Measurements from ENCODE around the gene RHBG. TPM values are rescaled to one million over a fixed set of nuclear protein-coding genes. Genes with fewer than 3 reads are reported as not detected.

The RHBG gene
- total and polyA plus RNA-seq, 2 experiments from 2014 or later = 1.2 to 1.6 TPM

DNA sequence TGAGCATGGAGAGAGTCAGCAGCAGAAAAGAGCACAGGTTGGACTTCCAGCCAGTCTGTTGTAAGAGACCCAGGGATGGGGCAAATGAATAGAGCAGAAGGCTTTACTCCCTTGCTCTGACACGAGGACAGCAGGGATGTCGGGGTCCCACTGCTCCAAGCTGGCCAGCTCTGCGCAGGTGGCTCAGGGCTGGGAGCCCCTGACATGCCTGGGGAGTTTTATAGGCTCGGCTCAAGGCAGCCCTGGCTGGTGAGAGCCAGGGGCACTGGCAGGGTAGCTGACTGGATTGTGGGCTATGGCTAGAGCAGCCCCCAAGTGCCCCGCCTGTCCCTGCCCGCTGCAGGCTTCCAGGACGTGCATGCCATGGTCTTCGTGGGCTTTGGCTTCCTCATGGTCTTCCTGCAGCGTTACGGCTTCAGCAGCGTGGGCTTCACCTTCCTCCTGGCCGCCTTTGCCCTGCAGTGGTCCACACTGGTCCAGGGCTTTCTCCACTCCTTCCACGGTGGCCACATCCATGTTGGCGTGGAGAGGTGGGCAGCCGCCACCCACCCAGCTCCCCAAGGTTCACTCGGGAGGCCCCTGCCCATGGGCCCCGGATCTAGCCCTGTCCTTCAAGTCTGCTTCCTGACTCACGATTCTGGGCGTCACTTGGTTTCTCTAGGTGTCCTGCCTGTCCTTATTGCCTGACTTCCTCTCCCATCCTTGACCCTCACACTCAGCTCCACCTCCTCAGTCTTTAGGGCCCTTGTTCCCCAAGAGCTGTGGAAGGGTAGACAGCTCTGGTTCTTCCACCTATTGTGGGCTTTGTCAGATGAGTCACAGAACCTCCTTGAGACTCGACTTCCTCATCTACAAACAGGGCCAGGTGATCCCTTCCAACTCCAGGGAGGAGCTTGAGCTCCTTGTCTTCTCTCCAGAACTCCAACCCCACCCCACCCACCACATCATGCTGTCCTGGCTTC, 8.2 kb downstream of the RHBG start (continued):
- TF ChIP-seq, protein P1, sequence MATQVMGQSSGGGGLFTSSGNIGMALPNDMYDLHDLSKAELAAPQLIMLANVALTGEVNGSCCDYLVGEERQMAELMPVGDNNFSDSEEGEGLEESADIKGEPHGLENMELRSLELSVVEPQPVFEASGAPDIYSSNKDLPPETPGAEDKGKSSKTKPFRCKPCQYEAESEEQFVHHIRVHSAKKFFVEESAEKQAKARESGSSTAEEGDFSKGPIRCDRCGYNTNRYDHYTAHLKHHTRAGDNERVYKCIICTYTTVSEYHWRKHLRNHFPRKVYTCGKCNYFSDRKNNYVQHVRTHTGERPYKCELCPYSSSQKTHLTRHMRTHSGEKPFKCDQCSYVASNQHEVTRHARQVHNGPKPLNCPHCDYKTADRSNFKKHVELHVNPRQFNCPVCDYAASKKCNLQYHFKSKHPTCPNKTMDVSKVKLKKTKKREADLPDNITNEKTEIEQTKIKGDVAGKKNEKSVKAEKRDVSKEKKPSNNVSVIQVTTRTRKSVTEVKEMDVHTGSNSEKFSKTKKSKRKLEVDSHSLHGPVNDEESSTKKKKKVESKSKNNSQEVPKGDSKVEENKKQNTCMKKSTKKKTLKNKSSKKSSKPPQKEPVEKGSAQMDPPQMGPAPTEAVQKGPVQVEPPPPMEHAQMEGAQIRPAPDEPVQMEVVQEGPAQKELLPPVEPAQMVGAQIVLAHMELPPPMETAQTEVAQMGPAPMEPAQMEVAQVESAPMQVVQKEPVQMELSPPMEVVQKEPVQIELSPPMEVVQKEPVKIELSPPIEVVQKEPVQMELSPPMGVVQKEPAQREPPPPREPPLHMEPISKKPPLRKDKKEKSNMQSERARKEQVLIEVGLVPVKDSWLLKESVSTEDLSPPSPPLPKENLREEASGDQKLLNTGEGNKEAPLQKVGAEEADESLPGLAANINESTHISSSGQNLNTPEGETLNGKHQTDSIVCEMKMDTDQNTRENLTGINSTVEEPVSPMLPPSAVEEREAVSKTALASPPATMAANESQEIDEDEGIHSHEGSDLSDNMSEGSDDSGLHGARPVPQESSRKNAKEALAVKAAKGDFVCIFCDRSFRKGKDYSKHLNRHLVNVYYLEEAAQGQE (IDR thresholded peaks at IDR 0.05; ENCODE audit: unreplicated experiment) = no peak
- no peak for TF ChIP-seq EZH2phosphoT487 (IDR thresholded peaks at IDR 0.05; ENCODE audit: unreplicated experiment)

DNA sequence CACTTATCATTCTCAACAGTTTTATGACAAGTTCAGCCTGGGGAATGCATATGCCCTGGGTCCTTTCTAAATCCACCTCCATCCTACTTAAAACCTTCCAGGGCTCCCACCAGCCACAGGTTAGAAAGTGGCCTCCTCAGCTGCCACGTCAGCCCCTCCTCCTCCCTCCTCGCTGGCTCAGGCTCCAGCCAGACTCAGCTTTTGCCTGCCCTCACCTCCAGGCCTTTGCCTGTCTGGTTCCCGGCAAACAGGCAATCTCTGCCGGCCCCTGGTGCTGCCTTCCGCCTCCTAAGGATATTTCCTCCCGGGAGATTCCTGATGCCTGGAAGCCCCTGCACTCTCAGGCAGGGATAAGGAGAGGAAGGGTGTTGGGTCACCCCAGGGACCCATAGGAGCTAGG, 9.5 kb downstream of the RHBG start:
- H3K27me3 Mint-ChIP-seq (ENCODE audit: insufficient read depth, low read depth, poor library complexity) = peaks cover 15% of the 10 kb centered on the region

DNA sequence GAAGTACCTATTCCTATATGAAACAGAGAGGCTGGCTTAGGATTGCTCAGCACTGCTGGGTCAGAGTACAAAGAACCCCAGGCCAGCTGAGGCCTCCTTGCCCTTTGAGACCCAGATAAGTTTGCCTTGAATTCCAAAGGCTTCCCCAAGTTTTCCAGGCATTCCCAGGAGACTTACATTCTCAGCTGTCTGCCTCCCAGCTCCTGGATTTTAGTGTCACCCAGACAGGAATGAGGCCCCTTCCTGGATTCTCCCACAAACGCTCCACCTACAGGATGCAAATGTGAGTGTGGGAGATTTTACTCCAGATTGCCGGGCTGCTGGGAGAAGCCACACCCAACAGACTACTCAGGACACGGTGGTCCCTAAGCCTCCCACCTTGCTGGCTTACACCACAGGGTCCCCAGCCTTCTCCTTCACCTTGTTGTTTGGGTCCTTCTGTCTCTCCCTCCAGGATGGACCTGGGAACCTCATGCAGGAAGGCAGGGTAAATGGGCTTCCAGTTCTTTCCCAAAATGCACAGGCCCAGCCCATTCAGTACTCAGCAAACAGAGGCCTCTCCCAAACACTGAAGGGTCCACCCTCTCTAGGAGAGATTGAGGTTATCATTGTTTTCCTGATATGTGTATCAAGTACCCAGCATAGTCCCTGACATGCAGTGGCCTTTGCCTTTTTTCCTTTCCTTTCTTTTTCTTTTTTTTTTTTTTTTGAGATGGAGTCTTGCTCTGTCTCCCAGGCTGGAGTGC, 10.6 kb downstream of the RHBG start:
- no peaks in the 10 kb centered on the region for H3K79me2 ChIP-seq (replicated peaks; ENCODE audit: insufficient read depth)
- H3K36me3 Mint-ChIP-seq (ENCODE audit: low read depth) = no peaks in the 10 kb centered on the region
- H3K27ac ChIP-seq (ENCODE audit: low read depth) = 0 out of 2 replicates have a peak overlapping the region, but pooled peaks have one; percentile 57
- TF ChIP-seq ZNF331 (CRISPR knock-in tag; IDR thresholded peaks at IDR 0.05; ENCODE audit: low read depth) = no peak
- TF ChIP-seq ZNF114 (CRISPR knock-in tag; IDR thresholded peaks at IDR 0.05) = no peak
- no peak for TF ChIP-seq POLR2AphosphoS5 (IDR thresholded peaks at IDR 0.05; ENCODE audit: low read depth)
- TF ChIP-seq, protein P2, sequence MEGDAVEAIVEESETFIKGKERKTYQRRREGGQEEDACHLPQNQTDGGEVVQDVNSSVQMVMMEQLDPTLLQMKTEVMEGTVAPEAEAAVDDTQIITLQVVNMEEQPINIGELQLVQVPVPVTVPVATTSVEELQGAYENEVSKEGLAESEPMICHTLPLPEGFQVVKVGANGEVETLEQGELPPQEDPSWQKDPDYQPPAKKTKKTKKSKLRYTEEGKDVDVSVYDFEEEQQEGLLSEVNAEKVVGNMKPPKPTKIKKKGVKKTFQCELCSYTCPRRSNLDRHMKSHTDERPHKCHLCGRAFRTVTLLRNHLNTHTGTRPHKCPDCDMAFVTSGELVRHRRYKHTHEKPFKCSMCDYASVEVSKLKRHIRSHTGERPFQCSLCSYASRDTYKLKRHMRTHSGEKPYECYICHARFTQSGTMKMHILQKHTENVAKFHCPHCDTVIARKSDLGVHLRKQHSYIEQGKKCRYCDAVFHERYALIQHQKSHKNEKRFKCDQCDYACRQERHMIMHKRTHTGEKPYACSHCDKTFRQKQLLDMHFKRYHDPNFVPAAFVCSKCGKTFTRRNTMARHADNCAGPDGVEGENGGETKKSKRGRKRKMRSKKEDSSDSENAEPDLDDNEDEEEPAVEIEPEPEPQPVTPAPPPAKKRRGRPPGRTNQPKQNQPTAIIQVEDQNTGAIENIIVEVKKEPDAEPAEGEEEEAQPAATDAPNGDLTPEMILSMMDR (conservative IDR thresholded peaks at IDR 0.05; ENCODE audit: low read depth in 2 of 2) = peak in 1 of 2 experiments; percentile 19; a peak in 1 of 4 replicates
- H3K4me2 ChIP-seq = no peak overlapping the region
- H3K4me1 Mint-ChIP-seq = peaks cover 9% of the 10 kb centered on the region; the same call in 2 of the 3 replicates
- H3K4me1 ChIP-seq (ENCODE audit: insufficient read depth) = 0 out of 2 replicates have a peak, but pooled peaks cover 3% of the 10 kb centered on the region
- H3K27ac Mint-ChIP-seq = no peak overlapping the region
- H3K9me3 Mint-ChIP-seq = no peaks in the 10 kb centered on the region
- no peaks in the 10 kb centered on the region for H4K20me1 ChIP-seq (replicated peaks; ENCODE audit: insufficient read depth)
- H3K4me3 Mint-ChIP-seq = no peak overlapping the region; the same call in 2 of the 3 replicates
- peak; percentile 33 for ATAC-seq
- no peaks in the 10 kb centered on the region for H3K27me3 ChIP-seq (ENCODE audit: insufficient read depth)
- H3F3A ChIP-seq (replicated peaks; ENCODE audit: low read depth) = no peaks in the 10 kb centered on the region; the same call in 1 of the 2 replicates
- H3K36me3 ChIP-seq (ENCODE audit: insufficient read depth) = no peaks in the 10 kb centered on the region
- no peak overlapping the region for H3K4me3 ChIP-seq
- no peaks in the 10 kb centered on the region for H3K9me2 ChIP-seq (ENCODE audit: insufficient read depth)
- H3K27me3 Mint-ChIP-seq (ENCODE audit: insufficient read depth, low read depth, poor library complexity) = peaks cover 19% of the 10 kb centered on the region
- DNase-seq (ENCODE audit: low spot score) = peak; percentile 71
- no peak overlapping the region for H2AFZ ChIP-seq

More for the DNA sequence above, 9.5 kb downstream of the RHBG start:
- H3K4me1 Mint-ChIP-seq = peaks cover 9% of the 10 kb centered on the region; the same call in 2 of the 3 replicates
- Histone ChIP-seq H3K36me3 (ENCODE audit: insufficient read depth) (no peaks in the 10 kb centered on the region), H4K20me1 (replicated peaks; ENCODE audit: insufficient read depth) (no peaks in the 10 kb centered on the region), H3K4me1 (ENCODE audit: insufficient read depth) (0 out of 2 replicates have a peak, but pooled peaks cover 3% of the 10 kb centered on the region), H3K9me2 (ENCODE audit: insufficient read depth) (no peaks in the 10 kb centered on the region), H3K79me2 (replicated peaks; ENCODE audit: insufficient read depth) (no peaks in the 10 kb centered on the region), H3K4me3 (no peak overlapping the region), H3K27me3 (ENCODE audit: insufficient read depth) (no peaks in the 10 kb centered on the region), H2AFZ (no peak overlapping the region), H3K27ac (ENCODE audit: low read depth) (no peak overlapping the region), H3K4me2 (no peak overlapping the region), H3F3A (replicated peaks; ENCODE audit: low read depth) (no peaks in the 10 kb centered on the region; the same call in 1 of the 2 replicates)
- ATAC-seq = no peak
- no peak overlapping the region for H3K4me3 Mint-ChIP-seq
- no peak for DNase-seq (ENCODE audit: low spot score)
- H3K9me3 Mint-ChIP-seq = no peaks in the 10 kb centered on the region
- TF ChIP-seq STAT1 (IDR thresholded peaks at IDR 0.05; ENCODE audit: unreplicated experiment) = no peak
- no peaks in the 10 kb centered on the region for H3K36me3 Mint-ChIP-seq (ENCODE audit: low read depth)
- H3K27ac Mint-ChIP-seq = no peak overlapping the region

Measured in GM23338 (cell line).